Endothelial cell of umbilical vein (primary cell): ENCODE data around the gene SELL.

Experiments used
- POLR2A ChIP-seq: IDR thresholded peaks from 2 replicates; pipeline ENCODE4 v1.6.1; 2012; ENCODE audit warnings: low read depth, mild to moderate bottlenecking, control low read depth, low read length
- TF ChIP-seq, protein P1 (sequence below), 2 donors: IDR thresholded peaks; 1 replicate in 1 of 2; 2 replicates in 1 of 2; pipeline ENCODE4 v1.5.1; 2011; ENCODE audit warnings: low read length in 2 of 2, mild to moderate bottlenecking in 2 of 2, moderate library complexity in 2 of 2, control low read depth in 1 of 2, inconsistent platforms in 1 of 2, low read depth in 1 of 2; ENCODE audit not compliant: insufficient read depth in 1 of 2; ENCODE audit errors: extremely low read depth in 1 of 2
- TF ChIP-seq, protein P2 (sequence below): IDR thresholded peaks from 2 replicates; pipeline ENCODE4 v1.6.1; 2011; ENCODE audit not compliant: insufficient read depth, insufficient read length

DNA sequence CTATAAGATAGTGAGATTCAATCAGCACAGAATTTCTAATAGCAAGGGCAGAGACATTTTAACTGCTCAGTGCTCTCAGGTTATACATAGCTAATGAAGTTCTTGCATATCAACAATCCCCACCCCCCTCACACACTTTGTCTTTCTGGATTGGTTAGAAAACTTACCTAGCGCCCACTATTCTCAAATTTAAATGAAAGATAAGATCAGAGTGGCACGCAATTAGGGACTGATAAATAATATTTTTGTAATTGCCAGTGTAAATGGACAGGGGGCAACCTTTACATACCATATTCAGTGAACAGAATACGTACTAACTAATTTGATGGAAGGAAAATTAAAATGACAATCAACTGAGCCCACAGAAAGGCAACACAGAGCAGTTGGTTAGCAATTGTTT is 11.7 kb downstream of the SELL start:
- no peak for TF ChIP-seq POLR2A
- TF ChIP-seq, protein P1, sequence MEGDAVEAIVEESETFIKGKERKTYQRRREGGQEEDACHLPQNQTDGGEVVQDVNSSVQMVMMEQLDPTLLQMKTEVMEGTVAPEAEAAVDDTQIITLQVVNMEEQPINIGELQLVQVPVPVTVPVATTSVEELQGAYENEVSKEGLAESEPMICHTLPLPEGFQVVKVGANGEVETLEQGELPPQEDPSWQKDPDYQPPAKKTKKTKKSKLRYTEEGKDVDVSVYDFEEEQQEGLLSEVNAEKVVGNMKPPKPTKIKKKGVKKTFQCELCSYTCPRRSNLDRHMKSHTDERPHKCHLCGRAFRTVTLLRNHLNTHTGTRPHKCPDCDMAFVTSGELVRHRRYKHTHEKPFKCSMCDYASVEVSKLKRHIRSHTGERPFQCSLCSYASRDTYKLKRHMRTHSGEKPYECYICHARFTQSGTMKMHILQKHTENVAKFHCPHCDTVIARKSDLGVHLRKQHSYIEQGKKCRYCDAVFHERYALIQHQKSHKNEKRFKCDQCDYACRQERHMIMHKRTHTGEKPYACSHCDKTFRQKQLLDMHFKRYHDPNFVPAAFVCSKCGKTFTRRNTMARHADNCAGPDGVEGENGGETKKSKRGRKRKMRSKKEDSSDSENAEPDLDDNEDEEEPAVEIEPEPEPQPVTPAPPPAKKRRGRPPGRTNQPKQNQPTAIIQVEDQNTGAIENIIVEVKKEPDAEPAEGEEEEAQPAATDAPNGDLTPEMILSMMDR (IDR thresholded peaks at IDR 0.05; ENCODE audit: extremely low read depth in 1 of 2, insufficient read depth in 1 of 2, low read depth in 1 of 2, low read length in 2 of 2): no peak
- TF ChIP-seq, protein P2, sequence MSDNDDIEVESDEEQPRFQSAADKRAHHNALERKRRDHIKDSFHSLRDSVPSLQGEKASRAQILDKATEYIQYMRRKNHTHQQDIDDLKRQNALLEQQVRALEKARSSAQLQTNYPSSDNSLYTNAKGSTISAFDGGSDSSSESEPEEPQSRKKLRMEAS: no peak
